Hepatocyte (in vitro differentiated cells): ENCODE data around the gene KDELR1. TPM values are rescaled to one million over a fixed set of nuclear protein-coding genes. Genes with fewer than 3 reads are reported as not detected.
A peak's percentile ranks its signal among the peaks of the same experiment; 100 is the strongest.

Experiments
- DNase-seq: peaks from one replicate; pipeline ENCODE4 v3.0.0-alpha.2; 2016; ENCODE audit warnings: low spot score
- H2AFZ ChIP-seq: fragments of 200-600 bp; sonication (generic); 2 replicates; pipeline ENCODE4 v1.6.0; 2016; ENCODE audit warnings: antibody characterized with exemption, mild to moderate bottlenecking
- H3K27ac ChIP-seq: fragments of 200-600 bp; sonication (generic); 2 replicates; pipeline ENCODE4 v1.5.1; 2016; ENCODE audit warnings: mild to moderate bottlenecking
- H3K27me3 ChIP-seq: fragments of 200-600 bp; sonication (generic); 2 replicates; pipeline ENCODE4 v1.6.1; 2016
- H3K36me3 ChIP-seq: fragments of 200-600 bp; sonication (generic); replicated peaks from 2 replicates; pipeline ENCODE4 v1.5.1; 2016; ENCODE audit warnings: low read depth; ENCODE audit not compliant: insufficient read depth
- H3K4me1 ChIP-seq: fragments of 200-600 bp; sonication (generic); 2 replicates; pipeline ENCODE4 v1.5.1; 2016; ENCODE audit warnings: mild to moderate bottlenecking, moderate library complexity; ENCODE audit not compliant: insufficient read depth
- H3K4me2 ChIP-seq: fragments of 200-600 bp; sonication (generic); 2 replicates; pipeline ENCODE4 v1.6.0; 2016
- H3K4me3 ChIP-seq: fragments of 200-600 bp; sonication (generic); 2 replicates; pipeline ENCODE4 v1.5.1; 2016; ENCODE audit warnings: mild to moderate bottlenecking
- H3K79me2 ChIP-seq: fragments of 200-600 bp; sonication (generic); 2 replicates; pipeline ENCODE4 v1.6.0; 2017; ENCODE audit warnings: mild to moderate bottlenecking
- H3K9me2 ChIP-seq: fragments of 200-600 bp; sonication (generic); replicated peaks from 2 replicates; pipeline ENCODE4 v1.6.0; 2017; ENCODE audit warnings: mild to moderate bottlenecking; ENCODE audit not compliant: insufficient read depth
- H3K9me3 ChIP-seq: fragments of 200-600 bp; sonication (generic); 2 replicates; pipeline ENCODE4 v1.5.1; 2016; ENCODE audit warnings: low read depth, mild to moderate bottlenecking
- H4K20me1 ChIP-seq: fragments of 200-600 bp; sonication (generic); 2 replicates; pipeline ENCODE4 v1.6.0; 2016; ENCODE audit warnings: mild to moderate bottlenecking; ENCODE audit not compliant: insufficient read depth, poor library complexity, severe bottlenecking
- CTCF ChIP-seq: fragments of 200-600 bp; sonication (generic); IDR thresholded peaks from 2 replicates; pipeline ENCODE4 v1.5.1; 2016; ENCODE audit warnings: antibody characterized with exemption, mild to moderate bottlenecking; ENCODE audit not compliant: poor library complexity
- EZH2 ChIP-seq: fragments of 200-600 bp; sonication (generic); IDR thresholded peaks from 2 replicates; pipeline ENCODE4 v1.6.1; 2016; ENCODE audit warnings: antibody characterized with exemption, mild to moderate bottlenecking, borderline replicate concordance
- EZH2phosphoT487 ChIP-seq: fragments of 200-600 bp; sonication (generic); IDR thresholded peaks from one replicate; pipeline ENCODE4 v1.6.1; 2018; ENCODE audit warnings: antibody characterized with exemption, mild to moderate bottlenecking, low read depth, moderate library complexity; ENCODE audit not compliant: unreplicated experiment, severe bottlenecking
- WGBS: methylation state at CpG from one replicate; pipeline ENCODE4 v1.1.6; 2016; ENCODE audit warnings: low lambda C conversion rate; ENCODE audit errors: missing lambda C conversion rate; 5-methylcytosine and 5-hydroxymethylcytosine counted together
- polyA plus RNA-seq: library from polyadenylated mRNA; unstranded; fragments of >200 nt; fragmentation: Nextera tagmentation; extraction: Ambion mirVana; gene quantifications from 2 replicates; pipeline ENCODE4 v1.2.1, GENCODE V29; 2016
- total RNA-seq: library from RNA; depleted of rRNA; stranded (reverse); fragments of >200 nt; gene quantifications from 2 replicates; pipeline ENCODE4 v1.2.3, GENCODE V29; 2014

The KDELR1 gene
- total and polyA plus RNA-seq, 2 experiments from 2014 or later: 179 to 288 TPM

GRCh38 chr19:48397263-48398101 lies 6.1 kb upstream of the KDELR1 start:
- Histone ChIP-seq H3K9me2 (no peaks in the 10 kb centered on the region), H3K4me2 (peak overlapping the region; percentile 85), H3K4me3 (no peak overlapping the region), H3K4me1 (peaks cover 38% of the 10 kb centered on the region), H4K20me1 (no peaks in the 10 kb centered on the region), H3K27ac (peak overlapping the region; percentile 48), H3K36me3 (no peaks in the 10 kb centered on the region), H3K27me3 (peaks cover 50% of the 10 kb centered on the region), H2AFZ (peak overlapping the region; percentile 78), H3K9me3 (no peaks in the 10 kb centered on the region), H3K79me2 (no peaks in the 10 kb centered on the region)
- no peak for DNase-seq
- WGBS: 65% methylated on average over 21 of the region's 22 CpGs
- TF ChIP-seq EZH2 (no peak), EZH2phosphoT487 (no peak), CTCF (no peak)

- no peak for DNase-seq
- Histone ChIP-seq H2AFZ (no peak overlapping the region), H4K20me1 (no peaks in the 10 kb centered on the region), H3K9me3 (no peaks in the 10 kb centered on the region), H3K4me1 (peaks cover 38% of the 10 kb centered on the region), H3K36me3 (no peaks in the 10 kb centered on the region), H3K9me2 (no peaks in the 10 kb centered on the region), H3K27ac (no peak overlapping the region), H3K27me3 (peaks cover 50% of the 10 kb centered on the region), H3K4me2 (peak overlapping the region; percentile 85), H3K4me3 (no peak overlapping the region), H3K79me2 (no peaks in the 10 kb centered on the region)
- TF ChIP-seq CTCF (no peak), EZH2phosphoT487 (no peak), EZH2 (no peak)
- WGBS: 78% methylated on average over 2 of the region's 2 CpGs
These were observed 5.4 kb upstream of the KDELR1 start for GRCh38 chr19:48396824-48397176.

- Histone ChIP-seq H3K9me3 (no peaks in the 10 kb centered on the region), H3K4me1 (peaks cover 38% of the 10 kb centered on the region), H3K79me2 (peaks cover under 1% of the 10 kb centered on the region), H3K4me3 (no peak overlapping the region), H3K36me3 (no peaks in the 10 kb centered on the region), H3K27ac (no peak overlapping the region), H4K20me1 (no peaks in the 10 kb centered on the region), H3K27me3 (peaks cover 50% of the 10 kb centered on the region), H3K9me2 (no peaks in the 10 kb centered on the region), H2AFZ (no peak overlapping the region), H3K4me2 (peak overlapping the region; percentile 95)
- no peak for DNase-seq
- 57% methylated on average over 12 of the region's 24 CpGs for WGBS
- TF ChIP-seq CTCF (no peak), EZH2phosphoT487 (no peak), EZH2 (no peak)
These were observed 4.9 kb upstream of the KDELR1 start for GRCh38 chr19:48396016-48396823.
